GM18870 (cell line): ENCODE measurements around the gene ARSK.

ENCODE experiments used
- ATAC-seq: cut with Tn5 transposase; IDR thresholded peaks from one replicate; pipeline ENCODE4 v1.9.1; 2021; ENCODE audit warnings: moderate library complexity; ENCODE audit not compliant: unreplicated experiment

Gene ARSK

GRCh38 chr5:95554647-95555548, at the start of gene ARSK, which contains the start of gene SKIC3:
Gene ARSK (plus strand): TSS chr5:95555101. CDS start chr5:95555279, 178 bp downstream.
Gene SKIC3 (minus strand): TSS chr5:95554977. CDS start chr5:95547150, 7,827 bp downstream.
- peak; percentile 93 for ATAC-seq

- ATAC-seq = no peak
Measured at GRCh38 chr5:95508550-95508949, 46.4 kb upstream of the ARSK start.

DNA sequence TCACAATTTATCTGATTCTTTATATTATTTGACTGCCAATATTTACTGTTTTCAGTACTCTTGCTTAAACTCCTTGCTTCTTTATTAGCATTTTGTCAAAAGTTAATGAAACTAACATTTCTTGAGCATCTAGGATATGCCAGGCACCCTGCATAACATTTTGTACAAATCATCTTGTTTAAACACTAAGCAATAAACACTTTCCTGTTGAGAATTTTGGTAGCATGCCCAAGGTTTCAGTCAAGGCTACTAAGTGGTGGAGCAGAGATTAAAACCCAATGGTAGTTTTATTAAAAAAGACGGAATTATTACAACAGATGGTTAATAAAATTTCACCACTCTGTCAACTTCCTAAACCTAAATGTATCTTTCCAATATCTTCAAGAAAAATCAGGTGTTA, 43.3 kb upstream of the ARSK start:
- no peak for ATAC-seq

- ATAC-seq = no peak
Measured at GRCh38 chr5:95518417-95518816, 36.5 kb upstream of the ARSK start.

DNA sequence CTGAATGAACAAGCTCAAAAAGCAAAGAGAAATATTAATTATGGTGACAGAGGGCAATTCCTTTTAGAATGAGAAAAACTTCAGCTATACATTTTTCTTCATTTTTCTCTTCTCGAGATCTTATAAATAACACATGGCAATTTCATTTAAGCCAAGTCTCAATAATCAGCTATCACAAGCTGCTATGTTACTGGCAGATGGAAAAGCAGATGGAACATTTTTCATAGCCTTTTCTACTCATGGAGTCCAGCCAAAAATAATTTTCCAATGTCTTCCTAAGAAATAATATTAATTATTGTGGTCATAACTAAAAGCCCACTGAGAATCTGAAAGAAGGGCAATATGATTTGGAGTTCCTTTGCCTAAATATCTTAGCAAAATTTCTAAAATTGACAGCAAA, 35.8 kb upstream of the ARSK start:
- no peak for ATAC-seq

DNA sequence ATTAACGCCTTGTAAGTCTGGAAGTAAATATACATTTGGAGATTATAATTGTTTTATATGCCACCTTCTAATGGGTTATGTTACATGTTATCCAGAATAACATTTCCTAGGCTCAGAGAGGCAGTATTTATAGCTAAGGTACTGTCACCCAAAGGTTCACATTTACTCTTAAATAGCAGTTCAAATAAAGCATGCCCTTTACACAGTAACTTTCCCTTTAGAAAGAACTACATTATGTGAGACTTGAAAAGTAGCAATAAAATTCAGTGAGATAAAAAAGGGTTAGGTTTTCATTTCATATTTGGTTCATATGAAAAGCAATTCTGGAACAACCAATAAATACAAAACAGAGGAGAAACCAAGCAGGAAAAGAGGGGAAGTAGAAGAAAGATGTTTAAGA, 35.2 kb upstream of the ARSK start:
- no peak for ATAC-seq

DNA sequence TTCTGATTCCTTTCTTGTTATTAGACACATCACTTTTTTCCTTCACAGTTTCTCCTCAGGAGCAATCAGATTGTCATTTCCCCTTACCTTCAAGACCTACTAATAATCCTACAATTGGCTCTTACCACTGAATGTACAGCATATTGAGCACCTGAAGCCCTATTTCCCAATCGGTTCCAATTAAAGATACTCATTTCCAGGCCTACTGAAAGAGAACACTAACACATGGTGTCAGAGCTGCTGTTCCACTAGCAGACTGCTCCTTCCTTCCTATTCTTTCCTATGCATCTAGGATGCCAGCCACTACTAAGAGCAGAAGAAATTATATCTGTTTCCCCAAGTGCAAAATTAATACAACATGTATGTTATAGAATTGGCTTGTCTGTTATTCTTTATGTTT, 34.7 kb upstream of the ARSK start:
- ATAC-seq = no peak

- no peak for ATAC-seq
Measured at GRCh38 chr5:95524423-95524822, 30.5 kb upstream of the ARSK start.

DNA sequence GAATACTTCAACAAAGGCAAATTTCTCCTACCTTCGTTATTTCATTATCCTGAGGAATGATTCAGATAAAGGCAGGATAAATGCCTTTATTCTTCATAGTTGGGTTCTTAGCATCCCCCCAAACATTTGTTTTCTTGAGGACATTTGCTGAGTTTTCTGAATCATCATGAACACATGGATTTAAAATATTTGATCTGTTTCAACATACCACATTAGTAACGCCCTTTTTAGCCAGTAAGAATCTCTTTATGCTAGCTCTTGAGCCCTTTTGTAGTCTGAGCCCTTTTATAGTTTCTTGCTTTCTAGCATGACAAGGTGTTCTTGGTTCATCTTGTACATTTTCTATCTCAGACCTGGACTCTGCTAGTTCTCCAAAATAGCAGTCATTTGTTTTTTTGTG, 28.0 kb upstream of the ARSK start:
- ATAC-seq = no peak

DNA sequence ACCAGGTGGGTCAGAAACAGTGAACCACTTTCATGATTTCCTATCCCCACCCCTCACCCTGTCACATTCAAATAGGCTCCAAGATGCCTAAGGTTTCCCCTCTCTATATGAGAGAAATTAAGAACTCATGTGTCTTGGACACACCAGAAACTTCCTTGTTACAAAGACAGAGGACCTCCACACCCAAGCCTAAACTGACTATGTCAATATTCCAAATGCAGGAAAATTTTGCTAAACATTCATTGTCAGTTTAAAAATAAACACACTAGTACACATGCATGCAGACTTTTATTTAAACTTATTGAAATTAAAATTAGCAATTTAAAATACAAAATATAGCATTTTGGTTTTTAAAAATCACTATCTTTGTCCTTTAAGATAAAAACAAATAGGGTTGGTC, 26.3 kb upstream of the ARSK start:
- no peak for ATAC-seq

DNA sequence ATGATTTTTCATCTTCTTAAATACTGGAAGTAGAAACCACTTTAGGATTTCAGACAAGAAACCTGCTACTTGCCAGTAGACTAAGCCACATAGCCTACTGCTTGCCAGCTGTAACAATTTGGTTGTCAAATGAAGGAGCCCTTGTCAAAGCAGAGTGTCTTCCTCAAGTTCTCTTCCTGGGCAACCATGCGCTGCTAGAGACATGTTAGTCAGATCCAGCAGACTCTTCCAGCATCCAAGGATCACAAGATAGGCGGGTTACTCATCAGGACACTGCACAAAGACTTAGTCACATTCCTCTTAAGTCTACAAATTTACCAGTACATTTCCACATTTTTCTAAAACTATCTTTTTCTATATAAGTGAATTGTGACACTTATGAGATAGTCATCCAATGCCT, 24.5 kb upstream of the ARSK start:
- no peak for ATAC-seq

DNA sequence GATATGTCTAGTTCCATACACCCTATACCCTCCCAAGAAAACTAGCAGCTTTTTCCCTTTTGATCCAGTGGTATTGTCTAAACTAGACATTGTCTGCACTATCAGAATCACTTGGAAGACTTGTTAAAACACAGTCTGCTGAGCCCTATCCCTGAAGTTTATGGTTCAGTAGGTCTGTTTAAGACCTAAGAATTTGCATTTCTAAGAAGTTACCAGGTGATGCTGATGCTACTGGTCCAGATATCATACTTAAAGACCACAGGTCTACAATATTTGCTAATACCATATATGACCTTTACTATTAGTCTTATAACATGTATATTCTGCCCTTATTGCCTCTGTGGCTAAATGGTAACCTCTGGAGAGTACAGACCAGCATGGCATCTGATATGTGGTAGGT, 23.4 kb upstream of the ARSK start:
- no peak for ATAC-seq

DNA sequence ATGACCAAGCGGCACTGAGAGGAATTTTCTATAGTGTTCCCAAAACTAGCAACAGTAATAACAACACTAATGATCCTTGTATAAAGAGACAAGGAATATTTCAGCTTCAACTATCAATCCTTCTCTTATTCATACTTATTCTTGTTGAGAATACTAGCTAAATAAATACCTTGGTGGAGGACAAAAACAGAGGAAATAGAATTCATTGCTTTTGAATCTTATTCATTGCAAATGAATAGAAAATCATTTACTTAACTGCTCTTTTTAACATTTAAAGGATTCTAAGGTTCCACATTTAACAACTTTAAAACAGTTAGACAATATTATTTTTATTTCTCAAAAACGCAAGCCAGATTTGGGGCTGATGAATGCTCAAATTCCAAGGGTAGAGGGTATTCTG, 22.5 kb upstream of the ARSK start:
- no peak for ATAC-seq

DNA sequence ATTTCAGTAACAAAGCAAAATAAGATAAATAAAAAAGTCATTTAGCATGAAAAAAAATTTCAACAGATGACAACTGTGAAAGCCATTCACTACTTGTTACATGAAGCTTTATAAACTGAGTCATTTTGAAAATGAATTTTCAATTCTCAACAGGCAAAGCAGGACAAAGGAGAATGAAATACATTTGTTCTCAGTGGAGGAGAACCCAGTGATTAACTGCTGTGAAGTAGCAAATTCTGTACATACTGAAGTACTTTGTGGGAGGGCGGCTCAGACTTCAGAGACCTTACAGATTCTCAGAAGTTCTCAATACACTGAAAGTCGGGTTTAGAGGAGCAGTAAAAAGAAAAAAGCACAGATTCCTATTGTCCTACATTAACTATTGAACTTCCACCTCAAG, 21.8 kb upstream of the ARSK start:
- ATAC-seq = no peak

- ATAC-seq = no peak
Measured at GRCh38 chr5:95533761-95534160, 21.1 kb upstream of the ARSK start.

DNA sequence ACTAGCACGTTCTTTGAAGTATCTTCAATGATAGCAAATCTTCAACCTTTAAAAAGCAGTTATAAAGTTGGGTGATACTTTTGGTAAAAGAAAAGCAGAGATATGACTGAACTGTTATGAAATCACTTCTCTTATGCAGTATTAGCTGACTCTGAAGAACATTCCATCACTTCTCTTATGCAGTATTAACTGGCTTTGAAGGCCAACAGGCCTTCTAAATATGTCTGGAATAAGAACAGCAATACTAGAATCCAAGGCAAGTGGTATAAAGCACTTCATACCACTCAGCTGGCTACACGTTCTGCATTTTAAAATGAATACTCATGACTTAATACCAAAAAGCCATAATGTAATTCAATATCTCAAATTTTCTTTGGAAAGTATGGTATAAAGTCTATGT, 17.4 kb upstream of the ARSK start:
- ATAC-seq = no peak

GRCh38 chr5:95543017-95543705, 11.7 kb upstream of the ARSK start:
- peak; percentile 60 for ATAC-seq

GRCh38 chr5:95549030-95549429, 5.9 kb upstream of the ARSK start:
- no peak for ATAC-seq

DNA sequence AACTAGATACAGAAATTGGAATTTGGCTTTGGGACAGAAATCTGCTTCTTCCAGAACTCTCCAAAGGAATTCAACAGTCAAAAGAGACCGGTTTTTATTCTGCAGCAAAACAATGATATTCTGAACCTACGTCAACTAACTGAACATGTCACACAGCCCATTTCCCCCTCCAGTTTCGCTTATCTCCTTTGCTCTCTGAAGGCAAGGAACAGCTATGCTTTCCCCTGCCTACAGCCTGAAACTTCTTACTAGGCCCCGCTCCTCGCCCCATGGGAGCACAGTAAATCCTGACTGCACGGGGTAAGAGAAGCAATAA, 612 bp upstream of the ARSK start:
- peak; percentile 16 for ATAC-seq

DNA sequence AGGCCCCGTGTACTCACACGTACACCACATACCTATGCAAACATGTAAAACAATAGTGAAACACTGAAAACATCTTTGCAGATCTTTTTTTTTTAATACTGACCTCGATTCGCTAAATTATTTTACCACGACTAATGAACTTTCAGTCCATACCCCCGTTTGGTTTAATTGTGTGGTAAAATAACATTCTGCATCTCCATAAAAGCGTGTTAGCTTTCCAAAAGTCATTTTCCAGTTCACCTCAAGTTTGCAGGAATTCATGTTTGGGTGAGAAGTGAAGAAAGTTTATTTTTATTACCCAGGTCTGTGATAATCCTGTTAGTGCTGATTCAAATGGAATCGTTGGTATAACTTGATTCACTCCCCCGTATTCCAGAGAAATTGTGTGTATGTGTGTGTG, 652 bp downstream of the ARSK start:
- ATAC-seq = no peak

DNA sequence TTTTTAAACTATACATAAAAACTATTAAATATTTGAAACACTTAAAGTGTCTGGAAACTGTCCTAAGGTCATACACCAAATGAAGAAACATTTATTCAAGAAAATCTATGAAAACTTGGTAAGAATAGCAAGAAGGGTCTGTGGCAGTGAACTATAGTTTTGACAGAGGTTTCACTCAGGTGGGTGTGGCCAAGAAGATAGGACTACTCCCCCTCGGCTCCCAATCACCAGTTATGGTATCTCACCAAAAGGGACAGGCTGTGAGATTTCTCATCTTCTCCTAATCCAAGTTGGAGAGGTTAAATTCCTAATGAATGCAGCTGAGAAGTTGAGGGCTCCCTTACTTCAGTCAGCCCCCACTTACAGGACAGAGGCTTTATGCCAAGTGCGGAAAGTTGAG, 2.9 kb downstream of the ARSK start:
- no peak for ATAC-seq

- no peak for ATAC-seq
Measured at GRCh38 chr5:95562282-95562681, 7.4 kb downstream of the ARSK start.
